GM18867 (cell line): ENCODE data around the gene FGR.

ENCODE experiments used
- ATAC-seq: cut with Tn5 transposase; IDR thresholded peaks from one replicate; pipeline ENCODE4 v1.9.1; 2021; ENCODE audit warnings: mild to moderate bottlenecking, moderate library complexity; ENCODE audit not compliant: unreplicated experiment

The FGR gene

GRCh38 chr1:27601771-27602461 is 33.1 kb downstream of the FGR start:
- ATAC-seq: no peak

DNA sequence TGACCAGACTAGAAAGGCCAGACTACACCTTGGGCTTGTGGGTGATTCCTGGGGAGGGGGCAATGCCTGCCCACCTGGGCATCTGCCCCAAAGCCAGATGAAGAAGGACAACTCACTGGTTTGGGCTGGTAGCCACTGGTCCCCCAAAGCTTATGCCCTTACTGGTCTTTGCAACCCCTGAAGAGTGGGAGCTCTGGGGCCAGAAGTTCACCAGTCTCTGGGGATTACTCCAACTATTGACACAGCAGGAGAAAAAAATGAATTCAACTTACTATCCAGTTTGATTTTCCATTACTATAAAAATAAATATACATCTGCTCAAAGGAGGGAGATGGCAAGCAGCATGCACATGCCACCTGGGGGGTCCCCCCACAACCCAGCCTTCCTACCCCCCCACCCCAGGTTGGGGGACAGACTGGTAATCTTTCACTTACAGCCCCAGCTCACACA is 33.6 kb downstream of the FGR start:
- ATAC-seq: no peak

GRCh38 chr1:27600498-27601175 is 34.3 kb downstream of the FGR start:
- ATAC-seq: no peak

DNA sequence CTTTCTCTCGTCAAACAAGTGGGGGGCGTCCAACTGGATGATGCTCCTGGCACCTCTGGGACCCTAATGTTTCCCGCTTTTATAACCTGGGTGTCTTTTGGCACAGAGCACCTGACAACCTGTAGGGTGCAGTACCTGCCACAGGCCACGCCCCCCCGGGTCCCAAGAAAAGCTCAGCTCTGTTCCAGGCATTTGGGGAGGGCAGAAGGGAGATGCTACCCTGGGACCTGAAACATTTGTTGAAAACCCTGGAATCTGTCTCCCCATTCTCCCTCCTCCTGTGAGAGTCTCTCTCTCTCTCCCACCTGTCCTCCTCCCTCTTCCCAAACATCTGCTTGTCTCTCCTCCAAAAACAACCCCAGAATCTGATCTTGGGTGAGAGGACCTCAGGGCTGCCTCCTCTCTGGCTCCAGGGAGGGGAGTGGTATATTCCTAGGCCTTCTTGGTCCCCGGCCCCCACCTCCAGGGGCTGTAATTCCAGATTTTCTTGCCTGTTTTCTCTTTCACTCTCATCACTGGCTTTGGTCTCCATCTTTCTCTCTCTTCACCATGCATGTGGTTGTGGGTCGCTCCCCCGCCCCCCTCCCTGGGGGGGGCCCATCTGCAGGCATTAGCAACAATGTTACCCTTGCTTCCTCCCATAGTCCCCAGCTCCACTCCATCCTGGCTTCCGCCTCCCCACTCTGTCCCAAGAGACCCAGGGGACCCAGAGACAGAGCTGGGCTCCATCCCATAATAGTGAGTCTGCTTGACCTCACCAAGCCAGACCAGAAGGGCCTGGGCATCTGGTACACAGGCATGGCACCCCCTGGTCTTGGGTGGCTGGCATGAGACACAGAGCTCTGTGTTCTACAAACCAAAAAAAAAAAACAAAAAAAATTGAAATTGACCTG is 35.1 kb downstream of the FGR start:
- no peak for ATAC-seq

DNA sequence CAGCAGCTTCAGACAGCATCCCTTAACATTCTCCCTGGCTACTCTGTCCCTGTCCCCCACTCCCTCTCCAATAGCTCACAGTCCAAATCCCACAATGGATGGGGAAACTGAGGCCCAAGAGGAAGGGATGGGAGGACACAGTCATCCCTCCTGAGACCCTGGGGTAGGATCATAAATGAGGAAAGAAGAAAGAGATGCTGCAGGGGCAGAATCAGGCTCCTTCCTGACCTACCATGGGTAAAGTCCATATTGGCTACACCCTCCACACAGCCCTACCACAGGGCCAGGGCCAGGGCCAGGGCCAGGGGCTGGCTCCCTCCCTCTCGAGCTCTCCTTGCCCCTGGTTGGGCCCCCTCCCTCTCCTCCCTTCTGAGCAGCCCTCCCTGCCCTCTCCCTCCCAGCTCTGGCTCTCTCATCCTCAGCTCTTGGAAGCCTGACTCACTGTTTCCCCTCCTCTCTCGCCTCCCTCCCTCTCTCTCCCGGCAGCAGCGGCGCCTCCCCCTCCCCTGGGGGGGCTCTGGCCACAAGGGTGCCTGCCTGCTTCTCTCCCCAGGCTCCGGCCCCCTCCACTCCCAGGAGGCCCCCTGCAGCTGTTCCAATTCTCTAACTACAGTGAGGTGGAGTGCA is 36.0 kb downstream of the FGR start:
- ATAC-seq: no peak

DNA sequence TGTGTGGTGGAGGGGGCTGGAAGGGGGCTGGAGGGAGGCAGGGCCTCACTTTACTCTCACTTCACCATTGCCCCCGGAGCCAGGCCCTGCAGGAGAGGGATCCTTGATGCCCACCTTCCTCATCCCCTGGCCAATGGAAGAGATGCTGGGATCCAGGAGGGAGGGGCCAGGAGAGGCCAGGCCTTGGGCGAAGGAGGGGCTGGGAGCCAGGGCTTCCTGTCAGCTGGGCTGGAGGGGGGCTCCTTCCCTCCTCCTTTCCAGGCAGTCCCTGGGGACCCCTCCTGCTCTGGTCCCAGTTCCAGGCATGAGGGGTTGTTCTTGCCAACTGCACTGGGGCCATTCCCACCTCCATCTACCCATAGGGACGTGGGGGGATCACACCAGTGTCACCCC is 36.7 kb downstream of the FGR start:
- no peak for ATAC-seq

GRCh38 chr1:27597516-27598294 is 37.3 kb downstream of the FGR start:
- ATAC-seq: no peak

DNA sequence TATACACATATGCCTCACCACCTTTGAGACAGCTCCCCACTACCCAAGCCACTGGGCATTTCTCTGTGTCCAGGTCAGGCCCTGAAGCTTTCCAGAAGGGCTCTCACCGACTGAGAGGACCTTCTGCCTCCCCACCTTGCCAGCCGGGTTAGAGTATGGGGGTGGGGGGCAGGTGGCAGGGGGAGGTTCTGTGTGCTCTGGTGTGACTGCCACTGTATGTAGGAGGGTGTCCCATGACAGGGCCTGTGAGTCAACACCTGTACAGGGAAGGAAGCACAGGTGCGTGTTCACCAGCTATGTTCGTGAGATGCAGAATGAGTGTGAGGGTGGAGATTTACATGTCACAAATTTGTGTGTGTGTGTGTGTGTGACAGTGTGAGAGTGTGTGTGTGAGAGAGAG is 38.0 kb downstream of the FGR start:
- ATAC-seq: no peak

- no peak for ATAC-seq
These were observed 38.7 kb downstream of the FGR start for GRCh38 chr1:27596261-27596660.

- no peak for ATAC-seq
These were observed 39.4 kb downstream of the FGR start for GRCh38 chr1:27595597-27595996.

DNA sequence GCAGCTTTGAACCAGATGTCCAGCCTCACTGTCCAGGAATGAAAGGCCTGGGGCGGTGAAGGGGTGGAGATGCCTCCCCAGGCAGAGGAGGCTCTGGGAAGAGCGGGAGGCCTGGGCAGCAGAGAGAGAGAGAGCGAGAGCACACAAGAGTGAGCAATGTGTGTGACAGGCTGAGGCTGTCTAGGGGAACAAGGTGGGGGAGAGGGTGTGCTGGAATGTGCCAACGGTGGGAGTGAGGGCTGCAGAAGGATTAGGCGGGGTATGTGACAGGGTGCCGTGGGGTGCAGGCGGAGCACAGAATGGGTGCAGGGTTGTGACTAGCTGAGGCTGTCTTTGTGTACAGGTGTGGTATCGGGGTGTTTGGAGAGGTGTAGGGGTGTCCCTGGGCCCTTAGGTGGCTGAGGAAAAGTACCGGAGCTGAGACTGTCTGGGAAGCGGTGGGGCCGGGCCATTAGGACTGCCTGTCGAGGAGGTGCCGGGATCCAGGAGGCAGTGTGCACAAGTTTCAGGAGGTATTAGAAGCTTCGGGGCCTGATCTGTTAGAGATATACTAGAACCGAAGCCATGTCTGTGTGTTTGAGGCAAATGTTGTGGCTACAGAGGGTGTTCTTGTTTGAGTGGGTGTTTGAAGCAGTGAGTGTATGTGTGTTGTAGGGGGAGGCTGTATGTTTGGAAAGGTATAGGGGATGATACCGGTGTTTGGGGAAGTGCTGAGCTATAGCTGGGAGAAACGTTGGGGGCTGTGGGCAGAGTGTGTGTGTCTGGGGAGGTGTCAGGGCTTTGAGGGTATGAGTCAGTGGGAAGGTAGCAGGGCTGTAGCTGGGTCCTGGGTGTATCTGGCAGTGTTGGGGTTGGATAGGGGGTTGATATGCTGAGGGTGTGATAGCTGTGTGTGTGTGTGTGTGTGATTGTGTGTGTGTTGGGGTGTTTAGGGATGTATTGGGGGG is 40.1 kb downstream of the FGR start:
- no peak for ATAC-seq

- no peak for ATAC-seq
These were observed 41.1 kb downstream of the FGR start for GRCh38 chr1:27593678-27594563.

GRCh38 chr1:27592931-27593677 is 41.9 kb downstream of the FGR start:
- no peak for ATAC-seq

DNA sequence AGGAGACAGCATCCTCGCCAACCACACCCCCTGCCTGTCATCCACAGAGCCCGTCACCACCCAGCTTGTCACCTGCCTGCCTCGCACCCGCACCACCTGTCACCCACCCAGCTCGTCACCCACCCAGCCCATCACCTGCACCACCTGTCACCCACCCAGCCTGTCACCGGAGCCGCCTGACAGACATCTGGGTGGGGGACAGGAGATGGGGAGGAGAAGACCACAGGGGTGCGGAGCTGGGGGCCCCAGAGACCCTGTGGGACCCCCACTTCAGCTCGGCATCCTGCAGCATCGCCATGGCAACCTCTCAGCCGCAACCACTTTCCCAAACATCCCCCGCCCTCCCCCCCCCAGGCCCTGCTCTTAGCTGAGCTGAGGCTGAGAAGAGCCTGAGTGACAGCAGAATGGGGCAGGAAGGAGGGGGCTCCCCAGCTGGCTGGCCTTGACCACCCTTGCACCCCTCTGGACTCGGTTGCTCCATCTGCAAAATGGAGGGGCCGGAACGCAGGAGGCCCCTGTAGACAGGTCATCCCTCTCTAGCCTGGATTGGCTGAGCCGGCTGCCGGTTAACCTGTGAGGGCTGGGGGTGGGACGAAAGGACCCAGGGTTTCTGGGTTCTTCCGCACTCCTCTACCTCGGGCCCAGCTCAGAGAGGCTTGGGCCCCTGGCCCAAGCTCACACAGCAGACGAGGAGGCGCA is 42.6 kb downstream of the FGR start:
- no peak for ATAC-seq

GRCh38 chr1:27591622-27592021 is 43.4 kb downstream of the FGR start:
- ATAC-seq: no peak

DNA sequence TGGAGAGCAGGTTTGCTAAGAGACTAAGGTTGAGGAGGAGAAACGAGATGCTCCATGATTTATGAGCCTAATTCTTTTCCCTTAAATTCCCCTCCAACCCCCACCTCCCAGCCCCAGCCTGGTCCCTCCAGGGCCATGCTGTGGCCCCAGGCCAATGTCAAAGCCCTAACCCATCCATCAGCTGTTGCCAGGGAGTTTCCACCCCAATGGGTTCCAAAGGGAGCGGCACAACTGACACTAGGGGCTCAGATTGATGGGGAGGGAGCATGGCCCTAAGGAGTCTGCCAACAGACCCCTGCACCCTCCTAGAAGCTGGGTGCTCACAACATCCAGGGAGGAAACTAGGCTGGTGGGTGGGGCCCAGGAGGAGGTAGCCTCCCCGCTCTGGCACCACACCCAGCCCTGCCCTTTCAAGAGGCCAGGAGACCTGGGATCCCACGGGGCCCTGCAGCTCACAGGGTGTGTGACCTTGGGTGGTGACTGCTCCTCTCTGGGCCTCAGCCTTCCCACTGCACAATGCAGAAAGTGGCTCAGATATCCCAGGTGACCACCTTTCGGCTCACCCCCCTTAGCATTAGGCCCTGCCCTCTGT is 44.0 kb downstream of the FGR start:
- no peak for ATAC-seq
